ENCODE measurements around the gene OFD1.

DNA sequence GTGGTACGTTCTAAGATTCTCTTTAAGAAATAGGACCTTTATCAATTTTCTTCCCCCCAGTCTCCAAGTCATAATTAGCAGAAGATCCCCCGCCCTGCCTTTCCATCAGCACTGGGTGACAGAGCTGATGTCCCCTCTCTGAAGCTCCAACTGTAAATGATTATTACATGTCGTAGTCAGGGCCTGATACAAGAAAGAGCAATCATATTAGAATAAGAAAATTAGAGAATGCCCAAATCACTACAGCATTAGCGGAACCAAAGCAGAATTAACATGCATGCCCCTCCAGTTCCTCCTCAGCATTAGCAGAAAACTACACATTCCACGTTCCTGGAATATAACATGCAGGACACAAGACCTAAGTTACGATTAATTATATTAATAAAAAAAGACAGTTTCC lies 81.6 kb downstream of the OFD1 start:
- TF ChIP-seq SP1 (IDR thresholded peaks at IDR 0.05) (no peak), PKNOX1 (IDR thresholded peaks at IDR 0.05) (no peak), ELF4 (IDR thresholded peaks at IDR 0.05) (no peak), FOXA1 (IDR thresholded peaks at IDR 0.05) (no peak), BHLHE40 (IDR thresholded peaks at IDR 0.05; ENCODE audit: borderline replicate concordance) (no peak), TARDBP (IDR thresholded peaks at IDR 0.05) (no peak), ZNF384 (IDR thresholded peaks at IDR 0.05) (no peak), L3MBTL2 (conservative IDR thresholded peaks at IDR 0.05) (no peak), LEF1 (IDR thresholded peaks at IDR 0.05; ENCODE audit: borderline replicate concordance) (no peak), FOXK2 (IDR thresholded peaks at IDR 0.05) (no peak), HDGF (IDR thresholded peaks at IDR 0.05; ENCODE audit: borderline replicate concordance) (no peak), FOXM1 (IDR thresholded peaks at IDR 0.05; ENCODE audit: borderline replicate concordance) (no peak)

Measured in HEK293T (cell line).